GM21390 (cell line): ENCODE data around the gene SPAG16.

ENCODE experiments used
- ATAC-seq: cut with Tn5 transposase; IDR thresholded peaks from one replicate; pipeline ENCODE4 v1.9.1; 2021; ENCODE audit not compliant: unreplicated experiment

SPAG16 gene

DNA sequence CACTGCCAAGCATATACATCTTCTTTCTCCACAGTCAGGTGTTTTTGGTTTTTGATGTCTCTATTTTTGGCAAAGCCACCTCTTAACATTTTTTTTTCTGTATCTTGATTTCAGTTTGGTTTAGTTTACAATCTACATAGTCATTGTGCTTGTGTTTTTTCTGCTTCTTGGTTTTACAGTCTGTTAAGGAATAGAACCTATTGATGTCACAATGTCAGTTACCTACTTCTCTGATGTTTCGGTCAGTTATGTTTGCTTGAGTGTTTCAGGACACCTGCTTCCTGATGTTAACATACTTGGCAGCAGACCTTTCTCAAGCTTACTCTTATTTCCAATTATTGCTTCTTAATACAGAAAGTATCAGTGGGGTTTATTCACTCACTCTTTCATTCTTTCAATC lies 253.3 kb downstream of the SPAG16 start:
- ATAC-seq: peak; percentile 64

DNA sequence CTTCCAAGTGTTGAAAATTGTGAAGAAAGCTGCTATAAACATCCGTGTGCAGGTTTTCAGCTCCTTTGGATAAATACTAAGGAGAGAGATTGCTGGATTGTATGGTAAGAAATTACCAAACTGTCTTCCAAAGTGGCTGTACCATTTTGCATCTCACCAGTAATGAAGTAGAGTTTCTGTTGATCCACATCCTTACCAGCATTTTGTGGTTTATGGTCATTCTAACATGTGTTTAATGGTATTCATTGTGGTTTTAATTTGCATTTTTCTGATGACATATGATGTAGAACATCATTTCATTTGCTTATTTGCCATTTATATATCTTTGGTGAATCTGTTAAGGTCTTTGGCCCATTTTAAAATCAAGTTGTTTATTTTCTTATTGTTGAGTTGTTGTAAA lies 260.7 kb downstream of the SPAG16 start:
- no peak for ATAC-seq

DNA sequence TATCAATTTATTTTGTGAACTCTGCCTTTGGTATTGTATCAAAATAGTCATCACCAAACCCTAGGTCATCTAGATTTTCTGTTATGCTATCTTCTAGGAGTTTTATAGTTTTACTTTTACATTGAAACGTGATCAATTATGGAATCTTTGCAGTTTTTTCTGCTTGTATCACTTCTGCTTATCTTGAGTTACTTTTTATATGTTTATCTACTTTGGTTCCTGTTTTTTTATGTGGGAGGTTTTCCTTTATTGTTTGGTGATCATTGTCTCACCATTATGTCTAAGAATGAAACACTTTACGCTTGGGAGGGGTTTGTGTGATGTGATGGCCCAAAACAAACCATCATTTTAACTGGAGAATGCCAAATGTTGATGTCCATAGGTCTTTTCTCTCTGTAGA lies 261.2 kb downstream of the SPAG16 start:
- ATAC-seq: no peak

DNA sequence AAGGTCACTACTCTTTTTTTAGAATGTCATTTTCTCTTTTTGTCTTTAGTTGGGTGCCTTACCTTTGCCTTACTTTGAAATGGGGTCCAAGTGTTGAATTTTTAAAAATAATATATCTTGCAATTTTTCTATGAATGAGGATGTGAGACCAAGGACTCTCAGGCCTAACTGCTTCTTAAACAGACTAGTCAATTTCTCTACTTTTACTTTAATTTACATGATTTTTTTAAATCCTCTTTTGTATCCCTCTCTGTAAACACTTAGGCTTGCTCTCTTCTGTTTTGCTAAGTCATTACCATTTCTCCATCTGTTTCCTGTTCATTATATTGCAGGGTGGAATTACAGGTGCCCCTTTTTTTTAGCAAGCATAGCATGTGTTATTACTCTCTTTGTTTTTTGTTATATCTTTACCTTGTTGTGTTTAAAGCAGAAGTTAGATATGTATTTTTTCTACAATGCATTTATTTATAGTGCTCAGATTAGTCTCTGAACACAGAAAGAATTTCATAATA lies 261.8 kb downstream of the SPAG16 start:
- ATAC-seq: no peak

DNA sequence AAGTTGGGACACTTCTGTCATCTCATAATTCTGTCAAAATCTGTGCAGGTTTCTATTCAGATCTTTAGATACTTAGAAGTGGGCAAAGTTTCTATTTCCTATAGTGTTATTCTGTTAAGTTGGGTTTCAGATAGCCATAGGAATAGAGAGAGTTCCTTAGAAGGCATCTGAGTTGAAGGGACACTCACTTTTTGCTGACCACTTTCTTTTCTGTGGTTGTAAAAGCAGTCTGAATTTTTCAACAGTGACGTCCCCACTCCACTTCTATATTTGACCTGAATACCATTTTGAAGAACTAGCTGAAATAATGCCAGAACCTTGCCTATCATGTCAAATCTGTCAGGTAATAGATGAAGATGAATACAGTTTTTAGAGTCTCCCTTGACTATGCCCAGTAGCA lies 267.3 kb downstream of the SPAG16 start:
- no peak for ATAC-seq

- ATAC-seq: no peak
Observed at GRCh38 chr2:213559053-213559452, 274.8 kb downstream of the SPAG16 start.

GRCh38 chr2:213561759-213562158 lies 277.5 kb downstream of the SPAG16 start:
- no peak for ATAC-seq

GRCh38 chr2:213562539-213563180 lies 278.4 kb downstream of the SPAG16 start:
- no peak for ATAC-seq

DNA sequence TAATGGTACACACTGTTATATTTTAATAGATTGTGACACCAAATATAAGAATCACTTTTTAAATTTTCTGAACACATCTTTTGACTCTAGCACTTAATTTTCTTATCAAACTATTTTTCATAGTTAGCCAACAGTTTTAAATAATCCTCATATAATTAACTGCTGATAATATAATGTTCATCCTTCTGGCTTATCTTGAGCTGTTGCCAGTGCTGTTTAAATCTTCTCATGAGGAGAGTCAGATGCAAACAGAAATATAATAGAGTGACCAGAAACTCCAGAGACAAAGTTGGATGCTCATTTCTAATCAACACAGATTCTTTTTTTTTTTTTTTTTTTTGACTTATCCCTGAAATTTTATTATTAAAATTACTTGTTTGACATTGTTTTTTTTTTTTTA lies 282.6 kb downstream of the SPAG16 start:
- no peak for ATAC-seq

- no peak for ATAC-seq
Observed at GRCh38 chr2:213609570-213610170, 325.4 kb downstream of the SPAG16 start.

GRCh38 chr2:213627054-213627710 lies 342.9 kb downstream of the SPAG16 start:
- ATAC-seq: peak; percentile 69

- ATAC-seq: peak; percentile 41
Observed at GRCh38 chr2:213627835-213628460, 343.7 kb downstream of the SPAG16 start.

- ATAC-seq: no peak
Observed at GRCh38 chr2:213640738-213641425, 356.6 kb downstream of the SPAG16 start.

GRCh38 chr2:213644926-213645325 lies 360.7 kb downstream of the SPAG16 start:
- ATAC-seq: no peak

- ATAC-seq: no peak
Observed at GRCh38 chr2:213649176-213649575, 364.9 kb downstream of the SPAG16 start.

DNA sequence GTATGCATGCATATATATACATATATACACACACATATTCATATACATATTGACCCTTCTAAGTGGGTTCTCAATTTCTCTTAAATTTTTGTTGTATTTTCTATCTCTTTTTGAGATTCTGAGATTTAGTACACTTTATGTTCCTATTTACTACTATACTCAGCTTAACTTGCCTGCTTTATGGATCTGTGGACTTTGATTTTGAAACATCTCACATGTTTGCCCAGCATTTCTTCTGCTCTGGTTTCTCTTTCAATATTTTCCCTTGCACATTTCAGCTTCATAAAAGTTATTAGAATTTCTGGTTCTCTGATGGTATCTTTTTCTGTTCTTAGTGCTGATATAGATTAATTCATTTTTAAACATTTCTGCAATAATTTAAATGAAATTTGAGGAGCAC lies 380.6 kb downstream of the SPAG16 start:
- ATAC-seq: no peak

- ATAC-seq: no peak
Observed at GRCh38 chr2:213669657-213670056, 385.4 kb downstream of the SPAG16 start.

- ATAC-seq: no peak
Observed at GRCh38 chr2:213678437-213679218, 394.4 kb downstream of the SPAG16 start.

GRCh38 chr2:213679894-213680293 lies 395.6 kb downstream of the SPAG16 start:
- no peak for ATAC-seq

DNA sequence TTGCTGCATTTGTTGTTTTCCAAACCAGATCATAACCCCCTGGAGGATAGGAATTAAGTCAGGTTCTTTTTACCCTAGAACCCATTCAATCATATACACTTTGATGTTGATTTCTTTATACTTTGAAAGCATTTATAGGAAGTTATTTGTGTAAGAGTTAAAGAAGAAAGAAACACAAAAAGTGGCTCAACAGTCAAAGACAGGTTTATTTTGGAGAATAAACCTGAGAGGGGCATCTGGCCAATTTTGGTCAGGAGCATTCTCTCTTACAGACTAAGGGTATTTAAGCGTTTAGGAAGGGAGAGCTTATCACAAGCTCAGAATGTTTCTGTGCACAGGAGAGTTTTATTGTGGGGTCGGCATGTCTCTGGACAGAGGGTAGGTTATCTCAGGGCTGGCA lies 398.0 kb downstream of the SPAG16 start:
- ATAC-seq: no peak
